ENCODE results near the gene BCL2L14. TPM values are rescaled to one million over a fixed set of nuclear protein-coding genes. Genes with fewer than 3 reads are reported as not detected.

BCL2L14 gene
- total and polyA plus RNA-seq, 2 of the 13 experiments (the other 11 are each of a cell fraction or from before 2014, with no cell fraction given) = 0.11 TPM; not detected in 1

DNA sequence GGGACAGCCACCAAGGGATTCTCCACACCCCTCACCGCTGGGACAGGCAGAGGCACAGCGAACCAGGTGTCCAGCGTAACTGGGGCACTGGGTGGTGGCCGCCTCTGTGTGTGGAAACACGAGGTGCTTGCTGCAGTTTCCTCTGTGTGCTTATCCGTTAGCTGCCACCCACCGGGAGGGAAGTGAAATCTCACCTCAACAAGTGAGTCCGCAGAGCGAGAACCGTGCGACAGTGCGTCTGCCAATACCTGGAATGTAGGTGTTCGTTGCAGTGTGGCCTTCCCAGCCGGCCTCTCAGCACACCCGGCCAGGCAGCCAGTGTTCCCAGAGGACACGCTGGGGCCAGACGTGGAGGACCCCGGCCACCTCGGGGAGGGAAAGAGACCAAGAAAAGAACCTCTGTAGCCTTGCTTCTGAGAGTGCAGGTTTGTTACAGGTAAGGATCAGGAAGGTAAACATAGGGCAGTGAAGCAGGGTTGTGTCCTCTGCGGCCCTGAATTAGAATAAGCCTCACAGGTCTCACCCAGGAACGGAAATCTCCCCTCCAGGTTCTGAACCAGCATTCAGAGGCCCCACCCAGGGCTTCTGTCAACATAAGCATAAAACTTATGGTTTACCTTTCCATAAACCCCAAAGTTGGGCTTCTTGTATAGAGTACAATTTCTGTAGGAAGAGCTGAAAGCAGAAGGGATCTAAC, 1.5 kb downstream of the BCL2L14 start (continued):
- TF ChIP-seq ZNF557 (CRISPR knock-in tag; IDR thresholded peaks at IDR 0.05) (no peak), ATF7 (IDR thresholded peaks at IDR 0.05) (no peak), ATF7 (CRISPR knock-in tag; IDR thresholded peaks at IDR 0.05) (no peak), AGO2 (optimal IDR thresholded peaks at IDR 0.05; ENCODE audit: low read depth, low read length) (no peak), TRIM24 (CRISPR knock-in tag; IDR thresholded peaks at IDR 0.05) (no peak), FLYWCH1 (CRISPR knock-in tag; IDR thresholded peaks at IDR 0.05) (no peak), MEF2D (CRISPR knock-in tag; IDR thresholded peaks at IDR 0.05) (no peak), JDP2 (CRISPR knock-in tag; IDR thresholded peaks at IDR 0.05; ENCODE audit: borderline replicate concordance) (no peak), NFYB (CRISPR knock-in tag; IDR thresholded peaks at IDR 0.05) (no peak), CAMTA2 (CRISPR knock-in tag; IDR thresholded peaks at IDR 0.05; ENCODE audit: borderline replicate concordance) (no peak), GTF2F1 (IDR thresholded peaks at IDR 0.05; ENCODE audit: low read length) (no peak), ZNF354B (CRISPR knock-in tag; IDR thresholded peaks at IDR 0.05) (no peak), YEATS4 (CRISPR knock-in tag; IDR thresholded peaks at IDR 0.05; ENCODE audit: borderline replicate concordance) (no peak), ZNF136 (CRISPR knock-in tag; IDR thresholded peaks at IDR 0.05; ENCODE audit: low read depth) (no peak), SIX4 (CRISPR knock-in tag; IDR thresholded peaks at IDR 0.05) (no peak), HHEX (CRISPR knock-in tag; IDR thresholded peaks at IDR 0.05) (no peak), ZNF644 (CRISPR knock-in tag; IDR thresholded peaks at IDR 0.05; ENCODE audit: low read depth) (no peak), TSC22D2 (CRISPR knock-in tag; IDR thresholded peaks at IDR 0.05; ENCODE audit: borderline replicate concordance) (no peak)
- TF ChIP-seq, protein P1, sequence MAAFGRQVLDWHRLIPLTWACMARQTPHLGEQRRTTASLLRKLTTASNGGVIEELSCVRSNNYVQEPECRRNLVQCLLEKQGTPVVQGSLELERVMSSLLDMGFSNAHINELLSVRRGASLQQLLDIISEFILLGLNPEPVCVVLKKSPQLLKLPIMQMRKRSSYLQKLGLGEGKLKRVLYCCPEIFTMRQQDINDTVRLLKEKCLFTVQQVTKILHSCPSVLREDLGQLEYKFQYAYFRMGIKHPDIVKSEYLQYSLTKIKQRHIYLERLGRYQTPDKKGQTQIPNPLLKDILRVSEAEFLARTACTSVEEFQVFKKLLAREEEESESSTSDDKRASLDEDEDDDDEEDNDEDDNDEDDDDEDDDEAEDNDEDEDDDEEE (CRISPR knock-in tag; IDR thresholded peaks at IDR 0.05) = no peak
- TF ChIP-seq, protein P2, sequence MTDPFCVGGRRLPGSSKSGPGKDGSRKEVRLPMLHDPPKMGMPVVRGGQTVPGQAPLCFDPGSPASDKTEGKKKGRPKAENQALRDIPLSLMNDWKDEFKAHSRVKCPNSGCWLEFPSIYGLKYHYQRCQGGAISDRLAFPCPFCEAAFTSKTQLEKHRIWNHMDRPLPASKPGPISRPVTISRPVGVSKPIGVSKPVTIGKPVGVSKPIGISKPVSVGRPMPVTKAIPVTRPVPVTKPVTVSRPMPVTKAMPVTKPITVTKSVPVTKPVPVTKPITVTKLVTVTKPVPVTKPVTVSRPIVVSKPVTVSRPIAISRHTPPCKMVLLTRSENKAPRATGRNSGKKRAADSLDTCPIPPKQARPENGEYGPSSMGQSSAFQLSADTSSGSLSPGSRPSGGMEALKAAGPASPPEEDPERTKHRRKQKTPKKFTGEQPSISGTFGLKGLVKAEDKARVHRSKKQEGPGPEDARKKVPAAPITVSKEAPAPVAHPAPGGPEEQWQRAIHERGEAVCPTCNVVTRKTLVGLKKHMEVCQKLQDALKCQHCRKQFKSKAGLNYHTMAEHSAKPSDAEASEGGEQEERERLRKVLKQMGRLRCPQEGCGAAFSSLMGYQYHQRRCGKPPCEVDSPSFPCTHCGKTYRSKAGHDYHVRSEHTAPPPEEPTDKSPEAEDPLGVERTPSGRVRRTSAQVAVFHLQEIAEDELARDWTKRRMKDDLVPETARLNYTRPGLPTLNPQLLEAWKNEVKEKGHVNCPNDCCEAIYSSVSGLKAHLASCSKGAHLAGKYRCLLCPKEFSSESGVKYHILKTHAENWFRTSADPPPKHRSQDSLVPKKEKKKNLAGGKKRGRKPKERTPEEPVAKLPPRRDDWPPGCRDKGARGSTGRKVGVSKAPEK (CRISPR knock-in tag; IDR thresholded peaks at IDR 0.05; ENCODE audit: borderline replicate concordance) = 0 out of 2 replicates have a peak, but pooled peaks have one; percentile 56
- TF ChIP-seq, protein P3, sequence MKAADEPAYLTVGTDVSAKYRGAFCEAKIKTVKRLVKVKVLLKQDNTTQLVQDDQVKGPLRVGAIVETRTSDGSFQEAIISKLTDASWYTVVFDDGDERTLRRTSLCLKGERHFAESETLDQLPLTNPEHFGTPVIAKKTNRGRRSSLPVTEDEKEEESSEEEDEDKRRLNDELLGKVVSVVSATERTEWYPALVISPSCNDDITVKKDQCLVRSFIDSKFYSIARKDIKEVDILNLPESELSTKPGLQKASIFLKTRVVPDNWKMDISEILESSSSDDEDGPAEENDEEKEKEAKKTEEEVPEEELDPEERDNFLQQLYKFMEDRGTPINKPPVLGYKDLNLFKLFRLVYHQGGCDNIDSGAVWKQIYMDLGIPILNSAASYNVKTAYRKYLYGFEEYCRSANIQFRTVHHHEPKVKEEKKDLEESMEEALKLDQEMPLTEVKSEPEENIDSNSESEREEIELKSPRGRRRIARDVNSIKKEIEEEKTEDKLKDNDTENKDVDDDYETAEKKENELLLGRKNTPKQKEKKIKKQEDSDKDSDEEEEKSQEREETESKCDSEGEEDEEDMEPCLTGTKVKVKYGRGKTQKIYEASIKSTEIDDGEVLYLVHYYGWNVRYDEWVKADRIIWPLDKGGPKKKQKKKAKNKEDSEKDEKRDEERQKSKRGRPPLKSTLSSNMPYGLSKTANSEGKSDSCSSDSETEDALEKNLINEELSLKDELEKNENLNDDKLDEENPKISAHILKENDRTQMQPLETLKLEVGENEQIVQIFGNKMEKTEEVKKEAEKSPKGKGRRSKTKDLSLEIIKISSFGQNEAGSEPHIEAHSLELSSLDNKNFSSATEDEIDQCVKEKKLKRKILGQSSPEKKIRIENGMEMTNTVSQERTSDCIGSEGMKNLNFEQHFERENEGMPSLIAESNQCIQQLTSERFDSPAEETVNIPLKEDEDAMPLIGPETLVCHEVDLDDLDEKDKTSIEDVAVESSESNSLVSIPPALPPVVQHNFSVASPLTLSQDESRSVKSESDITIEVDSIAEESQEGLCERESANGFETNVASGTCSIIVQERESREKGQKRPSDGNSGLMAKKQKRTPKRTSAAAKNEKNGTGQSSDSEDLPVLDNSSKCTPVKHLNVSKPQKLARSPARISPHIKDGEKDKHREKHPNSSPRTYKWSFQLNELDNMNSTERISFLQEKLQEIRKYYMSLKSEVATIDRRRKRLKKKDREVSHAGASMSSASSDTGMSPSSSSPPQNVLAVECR (CRISPR knock-in tag; IDR thresholded peaks at IDR 0.05; ENCODE audit: borderline replicate concordance) = no peak
